Stimulated activated CD8-positive, alpha-beta memory T cell treated with anti-CD3 and anti-CD28 coated beads, Interleukin-4, amount 100 ng/mL, for 48 hours (primary cell): ENCODE results near the gene NGDN.
"Not testable (repeated sequence)": the region's sequence is repeated elsewhere in the genome, so short reads cannot be mapped to it uniquely, and the experiment has no call there.

Experiments used
- DNase-seq: peaks from one replicate; pipeline ENCODE4 v3.0.0-alpha.2; 2020

NGDN gene

DNA sequence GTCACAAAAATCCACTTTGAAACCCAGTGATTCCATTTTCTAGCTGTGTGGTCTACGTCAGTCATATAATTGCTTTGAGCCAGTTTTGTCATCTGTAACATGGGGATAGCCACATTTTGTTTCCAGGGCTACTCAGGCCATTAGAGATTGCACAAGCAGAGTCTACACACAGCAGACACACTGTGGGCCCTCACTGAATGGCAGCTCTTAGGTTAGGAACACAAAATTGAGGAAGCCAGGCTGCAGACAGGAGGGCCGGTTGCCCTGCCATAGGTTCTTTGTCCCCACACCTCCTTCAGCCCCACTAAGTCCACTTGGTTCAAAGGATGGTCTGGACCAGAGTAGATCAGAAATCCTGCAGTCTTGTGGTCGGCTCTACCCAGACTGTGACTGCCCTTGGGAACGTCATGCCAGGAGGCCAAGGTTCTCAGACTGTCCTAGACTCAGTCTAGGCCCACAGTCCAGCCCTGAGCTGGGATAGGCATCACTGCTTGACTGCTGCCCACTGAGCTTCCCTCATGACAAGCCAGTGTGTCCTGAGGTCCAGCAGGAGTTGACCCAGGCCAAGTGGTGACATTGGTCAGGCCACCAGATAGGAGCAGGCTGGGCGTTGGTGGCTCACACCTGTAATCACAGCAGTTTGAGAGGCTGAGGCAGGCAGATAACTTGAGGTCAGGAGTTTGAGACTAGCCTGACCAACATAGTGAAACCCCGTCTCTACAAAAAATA is 30.2 kb upstream of the NGDN start:
- DNase-seq = no peak

DNA sequence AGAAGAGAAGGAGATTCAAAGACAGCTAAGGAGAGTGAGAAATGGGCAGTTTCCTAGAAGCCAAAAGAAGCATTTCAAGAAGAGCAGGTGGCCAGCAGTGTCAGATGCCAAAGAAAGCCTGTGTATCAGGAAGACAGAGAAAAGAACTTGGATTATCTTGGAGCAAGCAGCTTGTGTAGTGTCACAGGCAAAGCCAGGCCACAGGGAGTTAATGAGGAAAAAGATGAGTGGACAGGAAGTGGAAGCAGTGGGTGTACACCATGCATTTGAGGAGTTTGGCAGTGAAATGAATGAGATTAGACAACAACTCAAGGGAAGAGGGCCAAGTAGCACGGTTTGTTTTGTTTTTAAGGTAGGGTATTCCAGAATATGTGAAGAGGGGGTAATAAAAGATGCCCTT is 28.4 kb upstream of the NGDN start:
- no peak for DNase-seq

- DNase-seq = peak; percentile 13
Observed at GRCh38 chr14:23442721-23443356, 26.7 kb upstream of the NGDN start.

DNA sequence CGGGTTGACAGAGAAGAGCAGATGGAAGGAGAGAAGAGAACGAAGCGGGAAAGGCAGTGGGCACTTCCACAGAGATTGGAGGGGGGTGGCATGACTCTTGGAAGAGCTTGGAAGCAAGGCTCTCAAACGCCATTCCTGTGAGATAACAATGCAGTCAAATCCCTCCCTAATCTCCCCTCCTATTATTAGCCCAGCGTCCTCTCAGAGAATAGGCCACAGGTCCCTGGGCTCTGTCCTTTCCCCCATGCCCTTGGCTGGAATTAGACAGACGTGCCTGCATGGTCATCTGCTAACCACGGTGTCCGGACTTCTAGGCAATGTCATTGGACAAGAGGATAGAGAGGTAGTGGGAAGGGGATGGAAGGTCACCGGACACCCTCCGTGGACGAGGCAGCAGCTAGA is 26.1 kb upstream of the NGDN start:
- DNase-seq = peak; percentile 14

DNA sequence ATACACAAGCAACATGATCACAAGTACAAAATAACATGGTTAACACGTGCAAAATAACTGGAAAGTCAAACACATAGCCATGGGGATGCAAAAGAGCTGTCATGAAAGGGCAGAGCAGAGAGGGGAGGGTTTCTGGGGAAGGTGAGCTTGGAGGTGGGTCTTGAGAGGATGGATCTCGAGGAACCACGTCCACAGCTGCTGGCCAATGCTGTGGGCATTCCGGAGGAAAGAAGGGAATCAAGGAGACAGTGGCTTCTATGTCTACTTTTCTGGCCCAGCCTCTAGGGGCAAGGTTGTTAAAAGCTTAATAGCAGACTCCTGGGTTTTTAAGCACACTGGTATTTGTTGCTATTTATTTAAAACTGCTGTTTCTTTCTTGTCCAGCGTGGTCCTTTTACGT is 25.6 kb upstream of the NGDN start:
- DNase-seq = peak; percentile 2

DNA sequence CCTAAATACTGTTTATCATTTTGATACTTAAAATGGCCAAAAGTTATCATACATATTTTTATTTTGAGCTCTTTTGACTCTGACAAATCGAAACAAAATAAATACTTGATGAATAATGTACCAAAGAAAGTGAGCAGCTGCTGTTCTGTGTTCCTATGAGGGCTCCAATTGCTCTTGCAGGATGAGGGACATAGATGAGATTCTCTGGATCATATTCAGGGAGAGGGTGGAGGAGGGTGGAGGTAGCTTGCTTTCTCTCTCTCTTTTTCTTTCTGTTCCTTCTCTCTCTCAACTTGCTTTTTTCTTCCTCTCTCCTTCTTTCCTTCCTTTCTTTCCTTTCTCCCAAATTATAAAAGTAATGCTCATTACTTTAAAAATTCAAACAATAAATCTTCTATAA is 25.2 kb upstream of the NGDN start:
- DNase-seq = no peak

DNA sequence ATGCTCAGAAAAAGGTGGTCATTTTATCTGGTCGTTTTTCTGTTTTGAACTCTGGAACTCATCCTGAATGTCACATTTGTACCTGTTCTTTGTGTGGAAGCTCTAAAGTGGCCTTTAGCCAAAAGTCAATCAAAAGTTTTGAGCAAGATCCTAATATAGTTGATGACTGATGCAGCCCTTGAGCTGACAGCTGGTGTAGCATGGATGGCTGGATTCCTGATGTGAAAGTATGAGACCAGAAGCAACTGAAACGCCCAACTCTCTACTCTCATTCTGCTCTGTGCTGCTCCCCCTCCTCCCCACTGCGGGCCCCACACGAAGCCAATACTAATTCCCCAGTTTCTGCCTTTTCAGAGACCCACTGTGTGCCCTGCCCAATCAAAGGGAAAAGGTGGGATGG is 23.7 kb upstream of the NGDN start:
- no peak for DNase-seq

DNA sequence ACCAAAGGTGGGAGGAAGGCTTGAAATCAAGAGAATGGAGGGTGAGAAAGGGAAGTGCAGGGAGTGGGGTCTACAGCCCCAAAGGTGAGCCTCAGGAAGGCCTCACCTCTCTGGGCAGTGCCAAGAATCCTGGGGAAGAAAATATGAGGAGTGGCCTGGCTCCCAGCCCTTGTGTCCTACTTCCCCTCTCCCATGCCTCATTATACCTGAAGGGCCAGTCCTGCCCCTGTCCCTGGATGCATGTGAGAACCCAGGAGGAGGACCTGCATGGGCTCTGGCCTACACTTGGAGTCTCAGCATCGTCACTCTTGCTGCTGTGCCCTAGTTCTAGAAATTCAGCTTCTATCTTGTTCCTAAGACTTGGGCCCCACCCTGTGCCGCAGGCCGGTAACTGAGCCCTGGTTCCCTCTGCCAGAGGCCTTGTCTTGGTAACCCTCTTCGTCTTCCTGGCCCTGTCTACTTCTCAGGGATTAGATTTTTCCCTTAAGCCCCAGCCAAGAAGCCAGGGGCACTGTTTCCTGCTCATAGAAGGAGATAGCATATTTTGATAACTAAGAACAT is 23.1 kb upstream of the NGDN start:
- no peak for DNase-seq

- no peak for DNase-seq
Observed at GRCh38 chr14:23447361-23448350, 21.8 kb upstream of the NGDN start.

GRCh38 chr14:23449314-23449713 is 20.2 kb upstream of the NGDN start:
- no peak for DNase-seq

- DNase-seq = no peak
Observed at GRCh38 chr14:23450379-23450778, 19.1 kb upstream of the NGDN start.

- no peak for DNase-seq
Observed at GRCh38 chr14:23452237-23452636, 17.3 kb upstream of the NGDN start.

- no peak for DNase-seq
Observed at GRCh38 chr14:23454445-23454856, 15.1 kb upstream of the NGDN start.

GRCh38 chr14:23456883-23457586 is 12.5 kb upstream of the NGDN start:
- DNase-seq = not testable (repeated sequence)

DNA sequence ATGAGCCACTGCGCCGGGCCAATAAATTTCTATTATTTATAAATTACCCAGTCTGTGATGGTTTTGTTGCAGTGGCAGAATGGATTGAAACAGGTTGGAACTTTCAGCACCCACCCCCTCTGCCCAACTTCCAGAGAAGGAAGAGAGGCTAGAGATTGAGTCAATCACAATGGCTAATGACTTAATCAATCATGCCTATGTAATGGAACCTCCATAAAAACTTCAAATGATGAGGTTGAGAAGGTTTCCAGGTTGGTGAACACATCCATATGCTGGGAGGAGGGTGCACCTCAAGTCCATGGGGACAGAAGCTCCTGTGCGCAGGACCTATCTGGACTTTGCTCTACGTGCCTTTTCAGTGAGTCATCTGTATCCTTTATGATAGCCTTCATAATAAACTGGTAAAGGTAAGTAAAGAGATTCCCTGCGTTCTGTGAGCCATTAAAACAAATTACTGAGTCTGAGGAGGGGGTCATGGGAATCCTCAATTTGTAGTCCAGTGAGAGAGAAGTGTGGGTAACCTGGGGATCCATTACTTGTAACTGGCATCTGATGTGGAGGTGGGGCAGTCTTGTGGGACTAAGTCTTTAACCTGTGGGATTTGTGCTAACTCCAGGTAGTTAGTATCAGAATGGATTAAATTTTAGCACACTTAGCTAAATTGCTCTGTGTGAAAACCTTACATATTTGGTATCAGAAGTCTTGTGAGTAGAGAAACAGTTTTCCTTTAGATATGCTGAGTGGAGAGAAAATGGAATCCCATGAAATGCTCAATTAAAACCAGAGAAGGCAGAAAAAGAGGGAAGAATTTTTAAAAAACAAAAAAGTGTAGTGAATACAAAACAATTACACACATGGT is 11.7 kb upstream of the NGDN start:
- DNase-seq = no peak

GRCh38 chr14:23460960-23461359 is 8.5 kb upstream of the NGDN start:
- no peak for DNase-seq

DNA sequence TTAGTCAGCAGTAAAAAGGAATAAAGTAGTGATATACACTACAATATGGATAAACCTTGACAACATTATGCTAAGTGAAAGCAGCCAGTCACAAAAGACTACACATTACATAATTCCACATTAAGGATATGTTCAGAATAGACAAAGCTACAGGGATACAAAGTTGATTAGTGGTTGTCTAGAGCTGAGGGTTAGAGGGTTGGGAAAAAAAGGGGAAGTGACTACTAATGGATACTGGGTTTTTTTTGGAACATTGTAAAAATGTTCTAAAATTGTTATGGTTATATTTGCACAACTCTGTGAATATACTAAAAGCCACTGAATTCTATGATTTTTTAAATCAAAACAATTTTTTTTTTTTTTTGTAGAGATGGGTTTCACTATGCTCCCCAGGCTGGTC is 4.8 kb upstream of the NGDN start:
- no peak for DNase-seq

GRCh38 chr14:23465261-23465660 is 4.2 kb upstream of the NGDN start:
- no peak for DNase-seq

DNA sequence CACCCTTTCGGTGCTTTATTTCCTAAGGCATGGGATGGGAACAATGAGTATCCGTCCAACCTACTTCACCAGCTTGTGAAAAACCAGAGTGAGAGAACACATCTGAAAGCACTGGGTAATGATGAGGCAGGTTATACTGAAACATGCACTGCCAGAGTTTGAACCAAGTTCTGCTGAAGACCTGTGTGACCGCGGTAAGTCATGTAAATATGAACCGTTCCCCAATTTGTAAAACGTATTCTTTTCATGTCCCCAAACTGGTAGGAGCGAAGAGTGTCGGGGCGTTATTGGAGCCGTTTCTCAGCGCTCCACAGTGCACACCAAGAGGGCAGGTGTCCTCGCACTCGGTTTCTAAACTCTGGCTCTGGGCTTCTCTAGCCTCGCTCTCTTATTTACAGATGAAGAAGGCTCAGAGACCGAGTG is 788 bp upstream of the NGDN start:
- DNase-seq = no peak

GRCh38 chr14:23469906-23470403 is 452 bp downstream of the NGDN start:
- no peak for DNase-seq

DNA sequence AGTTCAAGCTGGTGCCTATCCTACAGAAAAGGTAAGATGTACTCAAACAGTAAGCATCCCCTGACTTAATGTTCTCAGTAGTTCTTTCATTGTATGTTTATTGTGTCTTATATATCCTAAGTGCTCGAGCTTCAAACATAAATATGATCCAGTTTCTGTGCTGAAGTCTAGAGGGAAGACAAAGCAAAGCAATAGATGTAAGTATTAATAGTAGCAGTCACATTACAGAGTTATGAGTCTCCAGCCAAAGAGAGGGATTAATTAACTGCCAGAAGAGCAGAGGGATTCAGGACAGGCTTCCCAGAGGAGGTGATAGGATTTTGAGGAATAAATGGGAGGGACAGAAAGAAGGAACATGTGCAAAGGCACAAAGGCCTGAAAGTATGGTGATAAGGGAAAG is 1.4 kb downstream of the NGDN start:
- DNase-seq = no peak
